Measurements from ENCODE around the gene ZMPSTE24.

Gene ZMPSTE24

DNA sequence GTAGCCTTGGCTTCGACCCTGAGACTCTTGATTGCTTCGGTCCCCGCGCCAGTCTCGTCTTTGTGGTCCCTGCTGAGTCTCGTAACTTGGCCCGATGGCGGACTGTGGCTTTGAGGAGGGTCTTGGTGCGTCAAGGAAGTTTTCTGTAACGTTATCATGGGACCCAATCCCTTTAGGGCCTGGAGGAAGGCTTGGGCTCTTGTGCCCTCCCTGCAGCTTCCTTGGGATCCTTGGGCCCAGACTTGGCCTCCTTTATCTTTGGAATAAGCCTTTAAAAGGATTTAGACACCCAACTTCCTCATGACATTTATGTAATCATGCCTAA is 371 bp downstream of the ZMPSTE24 start:
- no peak for DNase-seq (ENCODE audit: extremely low read depth, low read depth)
- TF ChIP-seq, protein P1, sequence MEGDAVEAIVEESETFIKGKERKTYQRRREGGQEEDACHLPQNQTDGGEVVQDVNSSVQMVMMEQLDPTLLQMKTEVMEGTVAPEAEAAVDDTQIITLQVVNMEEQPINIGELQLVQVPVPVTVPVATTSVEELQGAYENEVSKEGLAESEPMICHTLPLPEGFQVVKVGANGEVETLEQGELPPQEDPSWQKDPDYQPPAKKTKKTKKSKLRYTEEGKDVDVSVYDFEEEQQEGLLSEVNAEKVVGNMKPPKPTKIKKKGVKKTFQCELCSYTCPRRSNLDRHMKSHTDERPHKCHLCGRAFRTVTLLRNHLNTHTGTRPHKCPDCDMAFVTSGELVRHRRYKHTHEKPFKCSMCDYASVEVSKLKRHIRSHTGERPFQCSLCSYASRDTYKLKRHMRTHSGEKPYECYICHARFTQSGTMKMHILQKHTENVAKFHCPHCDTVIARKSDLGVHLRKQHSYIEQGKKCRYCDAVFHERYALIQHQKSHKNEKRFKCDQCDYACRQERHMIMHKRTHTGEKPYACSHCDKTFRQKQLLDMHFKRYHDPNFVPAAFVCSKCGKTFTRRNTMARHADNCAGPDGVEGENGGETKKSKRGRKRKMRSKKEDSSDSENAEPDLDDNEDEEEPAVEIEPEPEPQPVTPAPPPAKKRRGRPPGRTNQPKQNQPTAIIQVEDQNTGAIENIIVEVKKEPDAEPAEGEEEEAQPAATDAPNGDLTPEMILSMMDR (IDR thresholded peaks at IDR 0.05; ENCODE audit: low read depth, low read length, missing control alignments) = no peak
- peak overlapping the region; percentile 98 for H3K4me3 ChIP-seq (replicated peaks; ENCODE audit: low read depth, low read length)

DNA sequence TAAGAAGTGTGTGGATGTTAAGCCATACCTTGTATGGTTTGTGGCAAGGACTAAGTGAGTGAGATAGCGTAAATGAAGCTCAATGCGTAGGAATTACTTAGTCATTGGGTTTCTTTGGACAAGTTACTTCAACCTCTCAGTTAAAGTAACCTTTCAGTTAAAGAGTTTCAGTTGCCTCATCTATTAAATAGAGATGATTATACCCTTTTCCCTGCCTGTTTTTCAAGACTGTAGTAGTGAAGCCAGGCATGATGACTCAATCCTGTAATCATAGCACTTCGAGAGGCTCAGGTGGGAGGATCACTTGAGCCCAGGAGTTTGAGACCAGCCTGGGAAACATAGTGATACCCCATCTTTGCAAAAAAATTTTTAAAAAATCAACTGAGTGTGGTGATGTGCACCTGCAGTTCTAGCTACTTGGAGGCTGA is 6.3 kb downstream of the ZMPSTE24 start:
- no peak overlapping the region for H3K4me3 ChIP-seq (replicated peaks; ENCODE audit: low read depth, low read length)
- DNase-seq (ENCODE audit: extremely low read depth, low read depth) = no peak
- TF ChIP-seq, protein P1 (IDR thresholded peaks at IDR 0.05; ENCODE audit: low read depth, low read length, missing control alignments) = no peak

DNA sequence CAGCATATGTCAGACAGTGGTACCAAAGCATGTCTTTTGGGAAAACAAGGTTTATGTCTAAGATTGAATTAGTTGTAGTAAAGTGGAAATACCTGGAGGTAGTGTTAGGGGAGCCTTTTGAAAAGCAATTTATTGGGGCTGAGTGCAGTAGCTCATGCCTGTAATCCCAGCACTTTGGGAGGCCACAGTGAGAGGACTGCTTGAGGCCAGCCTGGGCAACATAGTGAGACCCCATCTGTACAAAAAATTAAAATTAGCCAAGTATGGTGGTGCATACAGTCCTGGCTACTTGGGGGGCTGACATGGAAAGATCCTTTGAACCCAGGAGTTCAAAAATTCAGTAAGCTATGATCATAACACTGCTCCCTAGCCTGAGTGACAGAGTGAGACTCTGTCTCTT is 7.3 kb downstream of the ZMPSTE24 start:
- TF ChIP-seq, protein P1 (IDR thresholded peaks at IDR 0.05; ENCODE audit: low read depth, low read length, missing control alignments) = no peak
- no peak for DNase-seq (ENCODE audit: extremely low read depth, low read depth)
- H3K4me3 ChIP-seq (replicated peaks; ENCODE audit: low read depth, low read length) = no peak overlapping the region

DNA sequence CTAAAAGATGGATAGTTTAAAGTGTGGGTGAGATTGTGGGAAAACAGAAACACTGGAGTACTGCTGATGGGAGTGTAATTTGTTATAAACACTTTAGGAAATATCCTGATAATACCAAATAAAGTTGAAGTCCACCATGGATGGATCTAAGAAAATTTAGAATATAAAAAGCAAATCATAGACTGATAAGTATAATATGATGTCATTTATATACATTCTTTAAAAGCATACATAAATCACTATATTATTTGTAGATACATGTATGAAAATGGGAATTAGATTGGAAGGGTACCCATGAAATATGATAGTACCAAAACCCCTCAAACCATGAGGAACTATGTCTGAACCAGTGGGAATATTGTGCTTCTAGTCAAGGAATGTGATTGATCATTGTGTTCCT is 7.9 kb downstream of the ZMPSTE24 start:
- DNase-seq (ENCODE audit: extremely low read depth, low read depth) = no peak
- H3K4me3 ChIP-seq (replicated peaks; ENCODE audit: low read depth, low read length) = no peak overlapping the region
- TF ChIP-seq, protein P1 (IDR thresholded peaks at IDR 0.05; ENCODE audit: low read depth, low read length, missing control alignments) = no peak

DNA sequence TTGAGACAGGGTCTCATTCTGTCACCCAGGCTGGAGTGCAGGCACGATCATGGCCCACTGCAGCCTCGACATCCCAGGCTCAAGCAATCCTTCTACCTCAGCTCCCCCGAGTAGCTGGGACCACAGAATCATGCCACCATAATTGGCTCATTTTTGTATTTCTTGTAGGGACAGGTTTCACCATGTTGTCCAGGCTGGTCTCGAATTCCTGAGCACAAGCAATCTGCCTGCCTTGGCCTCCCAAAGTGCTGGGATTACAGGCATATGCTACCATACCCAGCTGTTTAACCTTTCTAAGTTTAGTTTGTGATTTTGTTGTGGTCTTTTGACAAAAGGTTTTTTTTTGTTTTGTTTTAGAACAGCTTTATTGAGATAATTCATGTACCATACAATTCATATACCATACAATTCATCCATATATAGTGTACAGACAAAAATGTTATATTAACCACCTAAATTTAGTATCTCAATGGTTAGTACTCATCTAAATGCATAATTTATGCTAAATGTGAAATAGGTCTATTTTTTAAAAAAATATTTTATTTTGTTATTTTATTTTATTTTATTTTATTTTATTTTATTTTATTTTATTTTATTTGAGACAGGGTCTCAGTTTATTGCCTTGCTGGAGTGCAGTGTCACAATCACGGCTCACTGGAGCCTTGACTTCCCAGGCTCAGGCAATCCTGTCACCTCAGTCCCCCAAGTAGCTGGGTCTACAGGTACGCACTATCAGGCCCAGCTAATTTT is 8.9 kb downstream of the ZMPSTE24 start:
- H3K4me3 ChIP-seq (replicated peaks; ENCODE audit: low read depth, low read length) = no peak overlapping the region
- TF ChIP-seq, protein P1 (IDR thresholded peaks at IDR 0.05; ENCODE audit: low read depth, low read length, missing control alignments) = no peak
- no peak for DNase-seq (ENCODE audit: extremely low read depth, low read depth)

DNA sequence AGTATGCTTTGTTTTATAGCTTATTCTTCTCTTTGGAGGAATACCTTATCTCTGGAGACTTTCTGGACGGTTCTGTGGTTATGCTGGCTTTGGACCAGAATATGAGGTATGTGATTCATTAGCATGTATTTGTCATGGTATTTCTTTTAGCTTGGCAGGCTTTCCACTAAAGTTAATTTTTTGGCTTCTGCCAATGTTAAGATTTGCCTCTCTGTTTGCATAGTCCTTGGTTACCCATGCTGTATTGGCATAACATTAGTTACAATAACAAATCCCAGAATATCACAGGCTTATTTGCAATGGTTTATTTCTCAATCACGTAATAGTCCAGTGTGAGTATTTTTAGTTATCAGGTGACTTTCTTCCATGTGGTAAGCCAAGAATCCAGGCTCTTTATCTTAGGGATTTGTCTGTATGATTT is 9.7 kb downstream of the ZMPSTE24 start:
- H3K4me3 ChIP-seq (replicated peaks; ENCODE audit: low read depth, low read length) = no peak overlapping the region
- TF ChIP-seq, protein P1 (IDR thresholded peaks at IDR 0.05; ENCODE audit: low read depth, low read length, missing control alignments) = no peak
- peak; percentile 27 for DNase-seq (ENCODE audit: extremely low read depth, low read depth)

DNA sequence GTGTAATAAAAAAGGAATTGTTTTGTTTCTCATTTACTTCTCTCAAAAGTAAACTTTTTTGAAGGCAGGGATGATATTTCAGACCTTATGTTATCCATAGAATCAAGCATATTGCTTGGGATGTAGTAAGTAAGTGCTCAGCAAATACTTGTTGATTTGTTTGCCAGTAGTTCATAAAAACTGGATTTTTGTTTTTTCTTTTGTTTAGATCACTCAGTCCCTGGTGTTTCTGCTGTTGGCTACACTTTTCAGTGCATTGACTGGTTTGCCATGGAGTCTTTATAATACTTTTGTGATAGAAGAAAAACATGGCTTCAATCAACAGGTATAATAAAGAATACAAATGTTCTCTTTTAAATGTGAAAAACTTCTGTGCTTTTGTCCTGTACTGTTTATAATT is 10.2 kb downstream of the ZMPSTE24 start:
- DNase-seq (ENCODE audit: extremely low read depth, low read depth) = no peak
- no peak overlapping the region for H3K4me3 ChIP-seq (replicated peaks; ENCODE audit: low read depth, low read length)
- TF ChIP-seq, protein P1 (IDR thresholded peaks at IDR 0.05; ENCODE audit: low read depth, low read length, missing control alignments) = no peak
